Neutrophil (primary cell): Measurements from ENCODE around the gene DEPDC1B.

ENCODE experiments used
- H3K27ac ChIP-seq: fragments of 200-600 bp; sonication (generic); 2 replicates; pipeline ENCODE4 v1.5.1; 2016; ENCODE audit warnings: mild to moderate bottlenecking, moderate library complexity
- H3K27me3 ChIP-seq: fragments of 200-600 bp; sonication (generic); 2 replicates; pipeline ENCODE4 v1.6.0; 2016; ENCODE audit warnings: mild to moderate bottlenecking
- H3K36me3 ChIP-seq: fragments of 200-600 bp; sonication (generic); 2 replicates; pipeline ENCODE4 v1.5.1; 2017
- H3K4me1 ChIP-seq, 2 experiments: fragments of 200-600 bp in 1 of 2; sonication (generic) in 1 of 2; 1 replicate in 1 of 2; 2 replicates in 1 of 2; pipeline versions ENCODE4 v1.5.1 to v1.6.1; 2013 to 2016; ENCODE audit warnings: low read depth in 1 of 2, low read length in 1 of 2, mild to moderate bottlenecking in 1 of 2, moderate library complexity in 1 of 2; ENCODE audit not compliant: control insufficient read depth in 1 of 2, insufficient read depth in 1 of 2
- H3K4me3 ChIP-seq, 2 experiments: fragments of 200-600 bp in 1 of 2; sonication (generic) in 1 of 2; 1 replicate in 1 of 2; 2 replicates in 1 of 2; pipeline ENCODE4 v1.5.1; 2013 to 2016; ENCODE audit warnings: low read depth in 1 of 2, low read length in 1 of 2, mild to moderate bottlenecking in 1 of 2, moderate library complexity in 1 of 2
- H3K9me3 ChIP-seq: fragments of 200-600 bp; sonication (generic); 2 replicates; pipeline ENCODE4 v1.5.1; 2016
- TF ChIP-seq, protein P1 (sequence below): fragments of 200-600 bp; sonication (generic); IDR thresholded peaks from 2 replicates; pipeline ENCODE4 v1.5.1; 2016; ENCODE audit warnings: antibody characterized with exemption

Gene DEPDC1B

DNA sequence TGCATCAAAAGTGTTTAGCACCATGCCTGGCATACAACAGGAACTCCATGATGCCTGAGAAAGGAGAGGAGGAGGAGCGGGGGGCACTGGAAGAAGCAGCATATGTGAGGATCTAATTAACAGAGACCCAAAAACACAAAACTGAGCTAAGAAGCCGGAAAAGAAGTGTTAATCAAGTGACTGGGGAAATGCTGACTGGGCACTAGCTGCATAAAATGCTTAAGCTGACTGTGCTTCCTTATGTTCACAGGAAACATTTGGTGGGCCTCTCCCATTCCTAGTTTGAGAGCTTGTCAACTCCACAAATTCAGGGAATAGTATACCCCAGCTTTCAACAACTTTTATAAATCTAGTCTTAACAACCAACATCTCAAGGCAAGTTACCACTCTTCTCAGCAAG lies 26.6 kb downstream of the DEPDC1B start:
- H3K27ac ChIP-seq = no peak overlapping the region

GRCh38 chr5:60672693-60673264 lies 27.2 kb downstream of the DEPDC1B start:
- H3K4me1 ChIP-seq = no peaks in the 10 kb centered on the region
- no peaks in the 10 kb centered on the region for H3K36me3 ChIP-seq
- no peak overlapping the region for H3K4me3 ChIP-seq
- no peaks in the 10 kb centered on the region for H3K9me3 ChIP-seq
- TF ChIP-seq, protein P1, sequence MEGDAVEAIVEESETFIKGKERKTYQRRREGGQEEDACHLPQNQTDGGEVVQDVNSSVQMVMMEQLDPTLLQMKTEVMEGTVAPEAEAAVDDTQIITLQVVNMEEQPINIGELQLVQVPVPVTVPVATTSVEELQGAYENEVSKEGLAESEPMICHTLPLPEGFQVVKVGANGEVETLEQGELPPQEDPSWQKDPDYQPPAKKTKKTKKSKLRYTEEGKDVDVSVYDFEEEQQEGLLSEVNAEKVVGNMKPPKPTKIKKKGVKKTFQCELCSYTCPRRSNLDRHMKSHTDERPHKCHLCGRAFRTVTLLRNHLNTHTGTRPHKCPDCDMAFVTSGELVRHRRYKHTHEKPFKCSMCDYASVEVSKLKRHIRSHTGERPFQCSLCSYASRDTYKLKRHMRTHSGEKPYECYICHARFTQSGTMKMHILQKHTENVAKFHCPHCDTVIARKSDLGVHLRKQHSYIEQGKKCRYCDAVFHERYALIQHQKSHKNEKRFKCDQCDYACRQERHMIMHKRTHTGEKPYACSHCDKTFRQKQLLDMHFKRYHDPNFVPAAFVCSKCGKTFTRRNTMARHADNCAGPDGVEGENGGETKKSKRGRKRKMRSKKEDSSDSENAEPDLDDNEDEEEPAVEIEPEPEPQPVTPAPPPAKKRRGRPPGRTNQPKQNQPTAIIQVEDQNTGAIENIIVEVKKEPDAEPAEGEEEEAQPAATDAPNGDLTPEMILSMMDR = no peak
- no peak overlapping the region for H3K27ac ChIP-seq
- H3K27me3 ChIP-seq = no peaks in the 10 kb centered on the region

More for the DNA sequence above, 26.6 kb downstream of the DEPDC1B start:
- H3K27me3 ChIP-seq = no peaks in the 10 kb centered on the region
- no peak overlapping the region for H3K4me3 ChIP-seq
- TF ChIP-seq, protein P1 = no peak
- H3K4me1 ChIP-seq = no peaks in the 10 kb centered on the region
- H3K36me3 ChIP-seq = no peaks in the 10 kb centered on the region
- H3K9me3 ChIP-seq = no peaks in the 10 kb centered on the region

DNA sequence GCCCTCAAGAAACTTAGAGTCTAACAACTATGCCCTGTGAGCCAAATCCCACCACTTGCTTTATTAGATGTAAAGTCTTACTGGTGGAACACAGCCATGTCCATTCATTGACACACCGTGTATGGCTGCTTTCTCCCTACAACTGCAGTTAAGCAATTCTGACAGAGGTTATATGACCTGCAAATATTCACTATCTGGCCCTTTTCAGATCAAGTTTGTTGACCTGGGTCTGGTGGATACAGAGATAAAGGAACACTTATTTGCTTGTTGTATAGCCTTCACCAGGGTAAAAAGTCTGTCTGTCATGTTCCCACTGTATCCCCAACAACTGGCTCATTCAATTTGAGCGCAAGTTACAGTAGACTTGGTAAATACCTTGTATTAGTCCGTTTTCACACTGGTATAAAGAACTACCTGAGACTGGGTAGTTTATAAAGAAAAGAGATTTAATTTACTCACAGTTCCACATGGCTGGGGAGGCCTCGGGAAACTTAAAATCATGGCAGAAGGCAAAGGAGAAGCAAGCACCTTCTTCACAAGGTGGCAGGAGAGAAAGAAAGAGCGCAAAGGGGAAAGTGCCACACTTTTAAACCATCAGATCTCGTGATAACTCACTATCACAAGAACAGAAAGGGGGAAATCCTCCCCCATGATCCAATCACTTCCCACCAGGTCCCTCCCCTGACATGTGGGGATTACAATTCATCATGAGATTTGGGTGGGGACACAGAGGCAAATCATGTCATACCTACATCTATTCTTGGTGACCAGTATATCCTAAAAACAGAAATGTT lies 27.9 kb downstream of the DEPDC1B start:
- Histone ChIP-seq H3K4me3 (no peak overlapping the region), H3K4me1 (no peaks in the 10 kb centered on the region), H3K27me3 (no peaks in the 10 kb centered on the region), H3K27ac (no peak overlapping the region), H3K9me3 (no peaks in the 10 kb centered on the region), H3K36me3 (no peaks in the 10 kb centered on the region)
- TF ChIP-seq, protein P1 = no peak

DNA sequence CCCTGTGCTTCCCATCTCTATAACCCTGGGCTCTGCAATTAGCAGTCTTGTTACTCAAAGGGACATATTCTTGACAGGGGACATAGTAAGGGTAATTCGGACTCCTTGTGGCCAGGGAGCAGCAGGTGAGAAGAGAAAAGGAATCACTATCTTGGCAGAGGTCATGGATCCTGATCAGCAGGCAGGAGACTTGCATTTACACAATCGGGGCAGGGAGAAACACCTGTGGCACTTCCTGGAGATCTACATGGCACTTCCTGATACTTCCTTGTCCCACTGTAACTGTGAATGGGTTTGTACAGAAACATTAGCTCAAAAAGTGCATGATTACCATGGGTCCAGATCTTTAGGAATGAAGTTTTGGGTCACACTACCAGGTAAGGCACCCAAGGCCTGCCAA lies 29.2 kb downstream of the DEPDC1B start:
- H3K4me3 ChIP-seq = no peak overlapping the region
- peaks cover 4% of the 10 kb centered on the region for H3K36me3 ChIP-seq
- H3K27ac ChIP-seq = no peak overlapping the region
- no peaks in the 10 kb centered on the region for H3K9me3 ChIP-seq
- TF ChIP-seq, protein P1 = no peak
- no peaks in the 10 kb centered on the region for H3K4me1 ChIP-seq
- H3K27me3 ChIP-seq = no peaks in the 10 kb centered on the region

- peaks cover 4% of the 10 kb centered on the region for H3K36me3 ChIP-seq
- no peak overlapping the region for H3K4me3 ChIP-seq
- no peaks in the 10 kb centered on the region for H3K27me3 ChIP-seq
- no peaks in the 10 kb centered on the region for H3K9me3 ChIP-seq
- H3K27ac ChIP-seq = no peak overlapping the region
- H3K4me1 ChIP-seq = no peaks in the 10 kb centered on the region
- TF ChIP-seq, protein P1 = no peak
Observed at GRCh38 chr5:60668686-60669304, 31.2 kb downstream of the DEPDC1B start.
